Endothelial cell of umbilical vein (primary cell): Measurements from ENCODE around the gene TSPAN14. TPM values are rescaled to one million over a fixed set of nuclear protein-coding genes. Genes with fewer than 3 reads are reported as not detected.

Experiments
- BruUV-seq: library from RNA; stranded (reverse); fragments of 400-500 nt; replicated peaks from 2 replicates; lab custom pipeline; 2021; lab: Mats Ljungman, UMichigan
- CTCF ChIA-PET: fragments of 300-600, 350-600 bp; sonication (Branson Sonifier 250); formaldehyde crosslinking; loops from one replicate; lab custom pipeline; 2021; ENCODE audit warnings: antibody characterized with exemption, inconsistent platforms; lab: Charles Lee
- POLR2A ChIA-PET: fragments of 300-600, 350-600 bp; sonication (Branson Sonifier 250); formaldehyde crosslinking; loops from one replicate; lab custom pipeline; 2021; ENCODE audit warnings: antibody characterized with exemption, inconsistent platforms; lab: Charles Lee
- DNase-seq: peaks from one replicate; pipeline ENCODE4 v3.0.0-alpha.2; 2011; ENCODE audit warnings: low read depth, low spot score
- FAIRE-seq: peaks from 2 replicates; lab custom pipeline; 2011; peaks lifted over from hg19 to GRCh38; lab: Jason Lieb, UNC
- H2AFZ ChIP-seq: 2 replicates; pipeline ENCODE4 v1.6.0; 2012; ENCODE audit warnings: low read depth, low read length, control low read depth, inconsistent platforms
- H3K27ac ChIP-seq: 2 replicates; pipeline ENCODE4 v1.5.1; 2011; ENCODE audit warnings: low read depth, mild to moderate bottlenecking, control low read depth, low read length, moderate library complexity; ENCODE audit not compliant: insufficient read depth
- H3K27me3 ChIP-seq, 2 experiments: 2 replicates each; pipeline versions ENCODE4 v1.6.0 to v1.6.1; 2011; ENCODE audit warnings: low read length in 2 of 2, mixed read lengths in 1 of 2; ENCODE audit not compliant: control insufficient read depth in 2 of 2, insufficient read depth in 2 of 2
- H3K36me3 ChIP-seq, 2 experiments: 2 replicates in 1 of 2; 3 replicates in 1 of 2; pipeline ENCODE4 v1.5.1; 2011; ENCODE audit warnings: low read length in 2 of 2, mild to moderate bottlenecking in 1 of 2, moderate library complexity in 1 of 2; ENCODE audit not compliant: control insufficient read depth in 2 of 2, insufficient read depth in 2 of 2; ENCODE audit errors: extremely low read depth in 1 of 2
- H3K4me1 ChIP-seq: 3 replicates; pipeline ENCODE4 v1.5.1; 2011; ENCODE audit warnings: mild to moderate bottlenecking, low read length; ENCODE audit not compliant: control insufficient read depth, insufficient read depth; ENCODE audit errors: extremely low read depth
- H3K4me2 ChIP-seq: 2 replicates; pipeline ENCODE4 v1.6.1; 2011; ENCODE audit warnings: low read length, control low read depth, mixed read lengths; ENCODE audit not compliant: insufficient read depth
- H3K4me3 ChIP-seq, 3 experiments: fragments of 200-600 bp in 1 of 3; sonication (generic), shearing (Covaris generic) in 1 of 3; replicated peaks in 1 of 3; 2 replicates each; pipeline ENCODE4 v1.5.1; 2011 to 2016; ENCODE audit warnings: control low read depth in 3 of 3, low read length in 3 of 3, mild to moderate bottlenecking in 2 of 3, inconsistent platforms in 1 of 3, low read depth in 1 of 3, moderate library complexity in 1 of 3; ENCODE audit not compliant: insufficient read depth in 1 of 3
- H3K79me2 ChIP-seq: 2 replicates; pipeline ENCODE4 v1.6.0; 2012; ENCODE audit warnings: low read length, inconsistent platforms; ENCODE audit not compliant: control insufficient read depth, insufficient read depth
- H3K9ac ChIP-seq: replicated peaks from 2 replicates; pipeline ENCODE3; 2011; ENCODE audit warnings: low read length, control low read depth; ENCODE audit not compliant: insufficient read depth; ENCODE audit errors: extremely low read depth
- H3K9me1 ChIP-seq: replicated peaks from 3 replicates; pipeline ENCODE4 v1.6.0; 2011; ENCODE audit warnings: mild to moderate bottlenecking, low read length; ENCODE audit not compliant: control insufficient read depth, insufficient read depth; ENCODE audit errors: extremely low read depth
- H3K9me3 ChIP-seq: replicated peaks from 2 replicates; pipeline ENCODE4 v1.5.1; 2012; ENCODE audit warnings: low read length, inconsistent platforms; ENCODE audit not compliant: control insufficient read depth, insufficient read depth
- H4K20me1 ChIP-seq: replicated peaks from 2 replicates; pipeline ENCODE3; 2011; ENCODE audit warnings: mild to moderate bottlenecking, low read length; ENCODE audit not compliant: control insufficient read depth, insufficient read depth; ENCODE audit errors: extremely low read depth
- CTCF ChIP-seq, 2 donors: IDR thresholded peaks; 1 replicate in 1 of 2; 2 replicates in 1 of 2; pipeline ENCODE4 v1.5.1; 2011; ENCODE audit warnings: low read length in 2 of 2, mild to moderate bottlenecking in 2 of 2, moderate library complexity in 2 of 2, control low read depth in 1 of 2, inconsistent platforms in 1 of 2, low read depth in 1 of 2; ENCODE audit not compliant: insufficient read depth in 1 of 2; ENCODE audit errors: extremely low read depth in 1 of 2
- EZH2 ChIP-seq: IDR thresholded peaks from 2 replicates; pipeline ENCODE4 v1.6.1; 2012; ENCODE audit warnings: borderline replicate concordance, low read depth, mild to moderate bottlenecking, moderate library complexity, low read length, inconsistent platforms; ENCODE audit not compliant: severe bottlenecking
- FOS ChIP-seq: IDR thresholded peaks from 2 replicates; pipeline ENCODE4 v1.6.1; 2011; ENCODE audit warnings: mild to moderate bottlenecking, low read length, moderate library complexity, borderline replicate concordance; ENCODE audit not compliant: insufficient read depth
- GATA2 ChIP-seq: IDR thresholded peaks from 2 replicates; pipeline ENCODE4 v1.7.0; 2011; ENCODE audit warnings: low read depth, mild to moderate bottlenecking, moderate library complexity, mixed read lengths, low read length; ENCODE audit not compliant: insufficient read length, insufficient read depth
- JUN ChIP-seq: IDR thresholded peaks from 2 replicates; pipeline ENCODE4 v1.6.1; 2011; ENCODE audit warnings: borderline replicate concordance, low read depth; ENCODE audit not compliant: insufficient read length, insufficient read depth
- MYC ChIP-seq: IDR thresholded peaks from one replicate; pipeline ENCODE4 v1.6.1; 2011; ENCODE audit warnings: mild to moderate bottlenecking, low read depth, low read length
- POLR2A ChIP-seq: IDR thresholded peaks from 2 replicates; pipeline ENCODE4 v1.6.1; 2012; ENCODE audit warnings: low read depth, mild to moderate bottlenecking, control low read depth, low read length
- POLR2AphosphoS5 ChIP-seq: IDR thresholded peaks from 2 replicates; pipeline ENCODE4 v1.6.1; 2012; ENCODE audit warnings: low read depth, mild to moderate bottlenecking, control low read depth, low read length, moderate library complexity; ENCODE audit not compliant: insufficient read depth
- dilution Hi-C: fragments of 300-500 bp; cut with MboI; formaldehyde crosslinking; loops from one replicate; pipeline ENCODE4 v1.15.0; 2019; ENCODE audit warnings: low sequenced_read_pairs; ENCODE audit not compliant: extremely low pct_ligation_motif_present
- intact Hi-C: fragments of 100-400 bp; cut with micrococcal nuclease; formaldehyde crosslinking; loops from one replicate; pipeline ENCODE4 v1.10.0; 2022
- polyA plus RNA-seq, 4 experiments: library from polyadenylated mRNA; depleted of rRNA in 3 of 4; stranded (reverse) in 3 of 4; unstranded in 1 of 4; fragments of >200 nt; gene quantifications; 2 replicates each; pipeline versions ENCODE4 v1.2.1 to v1.2.3, GENCODE V29; 2011 to 2012; ENCODE audit warnings: missing spikeins in 1 of 4
- total RNA-seq: library from RNA; stranded (reverse); gene quantifications from 2 replicates; pipeline ENCODE4 v1.2.3, GENCODE V29; 2021
- TF ChIP-seq, protein P1 (sequence below): IDR thresholded peaks from 2 replicates; pipeline ENCODE4 v1.6.1; 2011; ENCODE audit not compliant: insufficient read depth, insufficient read length

TSPAN14 gene
- total and polyA plus RNA-seq, 2 donors (not counting 3 experiments of a cell fraction or from before 2014, with no cell fraction given), result 210 to 242 TPM

- FAIRE-seq (peak; percentile 50), DNase-seq (peak; percentile 38)
- Histone ChIP-seq H3K4me3 (no peak overlapping the region), H3K4me2 (peak overlapping the region; percentile 36), H3K4me1 (peaks cover 96% of the 10 kb centered on the region), H3K27me3 (no peaks in the 10 kb centered on the region), H3K36me3 (peaks cover 0 to 3% of the 10 kb centered on the region in 2 experiments), H4K20me1 (no peaks in the 10 kb centered on the region), H3K9ac (peak overlapping the region; percentile 55), H3K9me1 (no peaks in the 10 kb centered on the region), H3K9me3 (no peaks in the 10 kb centered on the region), H3K79me2 (peaks cover 98% of the 10 kb centered on the region), H2AFZ (no peak overlapping the region), H3K27ac (peak overlapping the region; percentile 76)
- CTCF ChIA-PET, result interaction anchor here (1.3 to 21.9 kb wide), 7 partner anchors 8 to 38 kb away, joined by 6 to 1118 read pairs (median 7); partner anchors contain the start of gene TSPAN14
- intact Hi-C loops (no loop called here), dilution Hi-C loops (no loop called here)
- TF ChIP-seq MYC (no peak), GATA2 (no peak)
- POLR2A ChIA-PET, result interaction anchor here (0.7 to 2.7 kb wide), 4 partner anchors 9 to 38 kb away, joined by 3 to 8 read pairs (median 5); no protein-coding TSS in a partner anchor
- BruUV-seq, result no TSS peak
Measured at GRCh38 chr10:80498078-80498832, 44.1 kb downstream of the TSPAN14 start.

DNA sequence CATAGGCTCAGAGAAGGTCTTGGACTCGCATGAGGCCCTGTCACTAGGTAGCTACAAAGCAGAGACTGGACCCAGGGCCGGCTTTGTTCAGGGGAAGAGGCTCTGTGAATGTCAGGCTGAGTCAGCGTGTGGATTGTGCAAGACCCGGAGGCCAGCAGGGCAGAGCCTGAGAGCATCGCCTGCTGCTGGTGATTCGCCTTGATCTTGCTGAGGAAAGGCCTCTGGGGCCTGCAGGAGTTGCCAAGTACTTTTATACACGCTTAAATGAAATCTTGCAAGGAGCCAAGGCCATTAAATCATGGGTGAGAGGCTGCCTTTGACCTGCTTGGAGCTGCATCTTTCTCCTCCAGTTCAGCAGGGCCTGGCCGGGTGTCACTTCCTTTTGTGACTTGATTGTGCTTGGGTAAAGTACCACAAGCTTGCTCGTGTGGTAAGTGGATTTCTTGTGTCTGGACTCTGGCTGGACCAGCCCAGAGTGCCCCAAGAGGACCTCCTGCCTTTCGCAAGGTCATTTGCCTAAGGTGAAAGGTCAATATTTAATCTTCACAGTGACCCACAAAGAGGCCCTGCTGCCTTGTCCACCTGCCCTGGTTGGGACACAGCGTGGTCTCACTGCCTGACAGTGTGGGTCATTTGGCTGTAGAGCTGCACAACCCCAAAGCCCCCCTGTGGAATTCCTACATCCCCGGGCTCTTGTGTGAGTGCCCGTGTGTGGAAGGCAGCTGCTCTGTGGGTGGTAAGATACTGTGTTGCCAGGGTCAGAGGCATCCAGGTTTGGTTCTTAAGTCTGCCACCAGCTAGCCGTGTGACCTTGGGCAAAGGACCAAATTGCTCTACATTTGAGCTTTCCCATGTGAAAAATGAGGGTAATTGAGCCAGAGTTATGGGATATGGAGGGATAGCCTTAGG, 45.0 kb downstream of the TSPAN14 start:
- intact Hi-C loops, result no loop called here
- CTCF ChIA-PET, result interaction anchor here (1.5 to 21.9 kb wide), 6 partner anchors 9 to 39 kb away, joined by 6 to 1118 read pairs (median 8); partner anchors contain the start of gene TSPAN14

More for the DNA sequence above, 45.0 kb downstream of the TSPAN14 start:
- POLR2A ChIA-PET, result interaction anchor here (0.7 to 2.7 kb wide), 5 partner anchors 8 to 38 kb away, joined by 3 to 8 read pairs (median 5); no protein-coding TSS in a partner anchor
- Histone ChIP-seq H3K9me3 (no peaks in the 10 kb centered on the region), H3K27ac (peak overlapping the region; percentile 76), H3K27me3 (no peaks in the 10 kb centered on the region), H3K9ac (peak overlapping the region; percentile 55), H3K4me2 (peak overlapping the region; percentile 36), H3K4me1 (peaks cover 96% of the 10 kb centered on the region), H3K4me3 (no peak overlapping the region), H3K79me2 (peaks cover 98% of the 10 kb centered on the region), H3K36me3 (peaks cover 0 to 1% of the 10 kb centered on the region in 2 experiments), H2AFZ (no peak overlapping the region), H4K20me1 (no peaks in the 10 kb centered on the region), H3K9me1 (no peaks in the 10 kb centered on the region)
- FAIRE-seq (peak; percentile 94), DNase-seq (peak; percentile 78)
- no TSS peak for BruUV-seq
- TF ChIP-seq FOS (peak; percentile 67), POLR2A (peak; percentile 36), JUN (peak; percentile 53), EZH2 (no peak), MYC (peak; percentile 9), POLR2AphosphoS5 (peak; percentile 73), CTCF (IDR thresholded peaks at IDR 0.05; ENCODE audit: extremely low read depth in 1 of 2, insufficient read depth in 1 of 2, low read depth in 1 of 2, low read length in 2 of 2) (no peak)
- TF ChIP-seq, protein P1, sequence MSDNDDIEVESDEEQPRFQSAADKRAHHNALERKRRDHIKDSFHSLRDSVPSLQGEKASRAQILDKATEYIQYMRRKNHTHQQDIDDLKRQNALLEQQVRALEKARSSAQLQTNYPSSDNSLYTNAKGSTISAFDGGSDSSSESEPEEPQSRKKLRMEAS, result no peak
- dilution Hi-C loops, result no loop called here
